Activated CD4-positive, alpha-beta T cell treated with anti-CD3 and anti-CD28 coated beads for 36 hours (primary cell): ENCODE measurements around the gene MBD3L4. TPM values are rescaled to one million over a fixed set of nuclear protein-coding genes. Genes with fewer than 3 reads are reported as not detected.
A peak's percentile ranks its signal among the peaks of the same experiment; 100 is the strongest.
"Not testable (repeated sequence)": the region's sequence is repeated elsewhere in the genome, so short reads cannot be mapped to it uniquely, and the experiment has no call there.

ENCODE experiments used
- ATAC-seq: fragments of 200-7000 bp; cut with Tn5 transposase; one replicate; pipeline ENCODE4 v1.10.0; 2021; ENCODE audit warnings: mild to moderate bottlenecking, moderate library complexity
- CTCF ChIA-PET: fragments of 350-600 bp; sonication (Branson Sonifier 250); formaldehyde crosslinking; loops from one replicate; lab custom pipeline; 2021; ENCODE audit warnings: antibody characterized with exemption; lab: Charles Lee
- POLR2A ChIA-PET: fragments of 350-600 bp; sonication (Branson Sonifier 250); formaldehyde crosslinking; loops from one replicate; lab custom pipeline; 2021; ENCODE audit warnings: antibody characterized with exemption, inconsistent platforms; lab: Charles Lee
- DNase-seq: peaks from one replicate; pipeline ENCODE4 v3.0.0-alpha.2; 2020
- H3K27ac Mint-ChIP-seq: one replicate; pipeline ENCODE4 v1.8.0; 2021; ENCODE audit warnings: mixed read lengths
- H3K27me3 Mint-ChIP-seq: one replicate; pipeline ENCODE4 v1.8.0; 2021; ENCODE audit warnings: mixed read lengths
- H3K36me3 Mint-ChIP-seq: one replicate; pipeline ENCODE4 v1.8.0; 2021; ENCODE audit warnings: low read depth, mixed read lengths
- H3K4me1 Mint-ChIP-seq: one replicate; pipeline ENCODE4 v1.8.0; 2021; ENCODE audit warnings: mixed read lengths
- H3K4me3 Mint-ChIP-seq: one replicate; pipeline ENCODE4 v1.8.0; 2021; ENCODE audit warnings: mild to moderate bottlenecking, moderate library complexity, mixed read lengths
- H3K9me3 Mint-ChIP-seq: one replicate; pipeline ENCODE4 v1.8.0; 2021; ENCODE audit warnings: low read depth, mixed read lengths
- intact Hi-C, 2 experiments: fragments of 100-400 bp; cut with DNase I in 1 of 2; cut with micrococcal nuclease in 1 of 2; formaldehyde crosslinking; loops; one replicate each; pipeline versions ENCODE4 v1.14.2 to v1.15.1; 2022 to 2024; cut with DNase I, micrococcal nuclease
- total RNA-seq, 2 experiments: library from RNA; stranded (reverse); gene quantifications; one replicate each; pipeline ENCODE4 v1.2.3, GENCODE V29; 2021

The MBD3L4 gene
- total RNA-seq, 2 experiments from 2014 or later: not detected

- H3K27me3 Mint-ChIP-seq, H3K4me3 Mint-ChIP-seq, H3K4me1 Mint-ChIP-seq, H3K27ac Mint-ChIP-seq, H3K36me3 Mint-ChIP-seq, DNase-seq, ATAC-seq, H3K9me3 Mint-ChIP-seq, CTCF ChIA-PET, intact Hi-C loops, POLR2A ChIA-PET: not testable (repeated sequence)
These were observed 9.0 kb upstream of the MBD3L4 start, which contains the start of gene MBD3L2 for GRCh38 chr19:7049021-7049420. Gene MBD3L2 (plus strand): TSS chr19:7049321. CDS start chr19:7049374, 53 bp downstream.

- ATAC-seq, H3K9me3 Mint-ChIP-seq, H3K36me3 Mint-ChIP-seq, H3K27me3 Mint-ChIP-seq, H3K27ac Mint-ChIP-seq, POLR2A ChIA-PET, CTCF ChIA-PET, H3K4me1 Mint-ChIP-seq, DNase-seq, intact Hi-C loops, H3K4me3 Mint-ChIP-seq: not testable (repeated sequence)
These were observed 1.6 kb upstream of the MBD3L4 start for GRCh38 chr19:7041563-7041962.

GRCh38 chr19:7030278-7030677 lies 9.7 kb downstream of the MBD3L4 start, which contains the start of gene MBD3L5:
Gene MBD3L5 (plus strand): TSS chr19:7030578. CDS start chr19:7030612, 34 bp downstream.
- H3K9me3 Mint-ChIP-seq, CTCF ChIA-PET, H3K27ac Mint-ChIP-seq, POLR2A ChIA-PET, H3K4me3 Mint-ChIP-seq, H3K4me1 Mint-ChIP-seq, ATAC-seq, H3K36me3 Mint-ChIP-seq, H3K27me3 Mint-ChIP-seq, intact Hi-C loops, DNase-seq: not testable (repeated sequence)

GRCh38 chr19:7028790-7029189 lies 11.2 kb downstream of the MBD3L4 start:
- H3K4me3 Mint-ChIP-seq, H3K27me3 Mint-ChIP-seq, POLR2A ChIA-PET, intact Hi-C loops, CTCF ChIA-PET, H3K27ac Mint-ChIP-seq, H3K9me3 Mint-ChIP-seq, ATAC-seq, H3K36me3 Mint-ChIP-seq, H3K4me1 Mint-ChIP-seq, DNase-seq: not testable (repeated sequence)

GRCh38 chr19:7021331-7021730 lies 18.6 kb downstream of the MBD3L4 start, which contains the start of gene MBD3L2B:
Gene MBD3L2B (minus strand): TSS chr19:7021431. CDS start chr19:7021397, 34 bp downstream.
- H3K27ac Mint-ChIP-seq, intact Hi-C loops, ATAC-seq, H3K4me3 Mint-ChIP-seq, POLR2A ChIA-PET, CTCF ChIA-PET, DNase-seq, H3K27me3 Mint-ChIP-seq, H3K36me3 Mint-ChIP-seq, H3K9me3 Mint-ChIP-seq, H3K4me1 Mint-ChIP-seq: not testable (repeated sequence)

- H3K27ac Mint-ChIP-seq: no peak overlapping the region
- POLR2A ChIA-PET: no interaction called here
- no peaks in the 10 kb centered on the region for H3K27me3 Mint-ChIP-seq
These were observed 21.2 kb downstream of the MBD3L4 start for GRCh38 chr19:7018828-7019227.

GRCh38 chr19:7013678-7014077 lies 26.3 kb downstream of the MBD3L4 start:
- Mint-ChIP-seq H3K4me1 (peaks cover 44% of the 10 kb centered on the region), H3K4me3 (no peak overlapping the region), H3K9me3 (peaks cover 10% of the 10 kb centered on the region), H3K27me3 (no peaks in the 10 kb centered on the region), H3K36me3 (no peaks in the 10 kb centered on the region), H3K27ac (peak overlapping the region; percentile 67)
- DNase-seq (peak; percentile 39), ATAC-seq (peak; percentile 42)
- POLR2A ChIA-PET: no interaction called here
- CTCF ChIA-PET: interaction anchor here (0.8 kb wide), 1 partner anchor 49 kb away, joined by 3 read pairs; no protein-coding TSS in a partner anchor
- intact Hi-C loops: no loop called here

More at GRCh38 chr19:7018828-7019227, 21.2 kb downstream of the MBD3L4 start:
- Mint-ChIP-seq H3K4me1 (peaks cover 5% of the 10 kb centered on the region), H3K36me3 (no peaks in the 10 kb centered on the region), H3K4me3 (no peak overlapping the region), H3K9me3 (peaks cover 3% of the 10 kb centered on the region)
- CTCF ChIA-PET: no interaction called here
- no peak for ATAC-seq
- intact Hi-C loops: no loop called here
- DNase-seq: no peak

GRCh38 chr19:7010722-7011593 lies 29.0 kb downstream of the MBD3L4 start:
- no peaks in the 10 kb centered on the region for H3K36me3 Mint-ChIP-seq
- no peaks in the 10 kb centered on the region for H3K27me3 Mint-ChIP-seq
- peak overlapping the region; percentile 10 for H3K4me3 Mint-ChIP-seq
- intact Hi-C loops: no loop called here
- DNase-seq (peak; percentile 55), ATAC-seq (peak; percentile 86)
- peaks cover 61% of the 10 kb centered on the region for H3K4me1 Mint-ChIP-seq
- ChIA-PET CTCF (interaction anchor here (0.7 to 1.2 kb wide), 3 partner anchors 32 to 344 kb away, joined by 3 to 4 read pairs (median 3); no protein-coding TSS in a partner anchor), POLR2A (interaction anchor here (0.6 kb wide), 1 partner anchor 341 kb away, joined by 3 read pairs; the partner anchor contains the start of gene TNFSF14)
- H3K27ac Mint-ChIP-seq: peak overlapping the region; percentile 78
- peaks cover 14% of the 10 kb centered on the region for H3K9me3 Mint-ChIP-seq

- DNase-seq: no peak
- POLR2A ChIA-PET: no interaction called here
- ATAC-seq: no peak
- CTCF ChIA-PET: interaction anchor here (0.6 kb wide), 1 partner anchor 56 kb away, joined by 3 read pairs; no protein-coding TSS in a partner anchor
- intact Hi-C loops: loop anchor here in 1 of 2 experiments (2.0 kb wide), 1 partner anchor 61 kb away; no protein-coding TSS in a partner anchor
- no peaks in the 10 kb centered on the region for H3K36me3 Mint-ChIP-seq
- H3K27ac Mint-ChIP-seq: no peak overlapping the region
- H3K27me3 Mint-ChIP-seq: no peaks in the 10 kb centered on the region
- H3K4me1 Mint-ChIP-seq: peaks cover 52% of the 10 kb centered on the region
- no peak overlapping the region for H3K4me3 Mint-ChIP-seq
- H3K9me3 Mint-ChIP-seq: peaks cover 11% of the 10 kb centered on the region
These were observed 32.1 kb downstream of the MBD3L4 start for GRCh38 chr19:7007859-7008258.

- ChIA-PET POLR2A (no interaction called here), CTCF (interaction anchor here (1.1 kb wide), 1 partner anchor 42 kb away, joined by 3 read pairs; no protein-coding TSS in a partner anchor)
- H3K4me3 Mint-ChIP-seq: no peak overlapping the region
- ATAC-seq (no peak), DNase-seq (no peak)
- no peaks in the 10 kb centered on the region for H3K36me3 Mint-ChIP-seq
- H3K4me1 Mint-ChIP-seq: peaks cover 42% of the 10 kb centered on the region
- H3K27ac Mint-ChIP-seq: no peak overlapping the region
- intact Hi-C loops: no loop called here
- no peaks in the 10 kb centered on the region for H3K27me3 Mint-ChIP-seq
- H3K9me3 Mint-ChIP-seq: peaks cover 5% of the 10 kb centered on the region
These were observed 33.8 kb downstream of the MBD3L4 start for GRCh38 chr19:7006135-7006704.

- CTCF ChIA-PET: interaction anchor here (0.6 to 2.1 kb wide), 3 partner anchors 60 to 694 kb away, joined by 3 to 4 read pairs (median 3); no protein-coding TSS in a partner anchor
These were observed 35.6 kb downstream of the MBD3L4 start for GRCh38 chr19:7004313-7004931.

More at GRCh38 chr19:7004313-7004931, 35.6 kb downstream of the MBD3L4 start:
- peaks cover 6% of the 10 kb centered on the region for H3K9me3 Mint-ChIP-seq
- ATAC-seq (peak; percentile 43), DNase-seq (no peak)
- no peak overlapping the region for H3K4me3 Mint-ChIP-seq
- intact Hi-C loops: no loop called here
- H3K27ac Mint-ChIP-seq: no peak overlapping the region
- no peaks in the 10 kb centered on the region for H3K36me3 Mint-ChIP-seq
- no peaks in the 10 kb centered on the region for H3K27me3 Mint-ChIP-seq
- POLR2A ChIA-PET: no interaction called here
- peaks cover 29% of the 10 kb centered on the region for H3K4me1 Mint-ChIP-seq
